ENCODE measurements around the gene CDC5L. TPM values are rescaled to one million over a fixed set of nuclear protein-coding genes. Genes with fewer than 3 reads are reported as not detected.

CDC5L gene
- total RNA-seq, 2 donors from 2014 or later = 16.4 to 16.5 TPM

DNA sequence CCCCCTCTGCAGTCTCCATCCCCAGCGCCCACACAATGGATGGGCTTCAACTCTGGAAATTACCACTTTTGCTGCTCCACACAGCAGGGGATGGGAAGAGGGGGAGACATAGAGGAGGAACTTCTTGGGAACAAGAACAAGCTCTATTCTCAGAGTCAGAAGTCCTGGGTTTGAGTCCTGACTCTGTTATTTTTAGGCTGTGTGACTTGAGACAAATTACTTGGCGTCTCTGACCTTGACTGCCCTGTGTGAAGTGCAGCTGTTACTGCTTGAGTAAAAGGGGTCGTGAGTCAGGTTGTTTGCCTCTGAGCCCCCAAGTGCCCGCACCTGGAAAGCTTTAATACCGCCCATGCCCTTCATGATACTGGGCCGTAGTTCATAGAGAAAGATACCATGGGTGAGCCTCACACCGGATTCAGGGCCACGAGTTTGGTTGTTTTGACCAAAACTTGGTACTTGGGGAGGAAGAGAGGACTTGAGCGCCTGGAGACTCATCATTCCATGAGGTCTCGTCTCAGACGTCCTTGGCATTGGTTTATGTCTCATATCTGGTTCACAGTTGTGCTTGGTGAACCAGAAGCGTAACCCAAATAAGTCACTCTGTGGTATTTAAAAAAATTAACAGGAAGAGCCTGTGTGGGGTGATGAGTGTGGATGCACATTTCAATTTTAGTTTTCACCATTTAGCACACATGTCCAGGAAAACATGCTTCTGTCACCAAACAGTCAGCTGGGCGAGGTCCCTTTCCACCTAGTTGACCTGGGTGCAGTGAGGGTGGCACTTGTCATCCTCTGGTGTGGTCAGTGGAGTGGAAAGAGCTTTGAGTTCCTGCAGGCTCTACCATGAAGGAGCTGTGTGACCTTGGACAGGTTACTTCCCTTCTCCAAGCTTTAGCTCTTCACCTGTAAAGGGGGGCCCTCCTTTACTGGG lies 75.6 kb downstream of the CDC5L start:
- H3K27me3 ChIP-seq = no peaks in the 10 kb centered on the region
- no peaks in the 10 kb centered on the region for H3K9me3 ChIP-seq
- TF ChIP-seq, protein P1, sequence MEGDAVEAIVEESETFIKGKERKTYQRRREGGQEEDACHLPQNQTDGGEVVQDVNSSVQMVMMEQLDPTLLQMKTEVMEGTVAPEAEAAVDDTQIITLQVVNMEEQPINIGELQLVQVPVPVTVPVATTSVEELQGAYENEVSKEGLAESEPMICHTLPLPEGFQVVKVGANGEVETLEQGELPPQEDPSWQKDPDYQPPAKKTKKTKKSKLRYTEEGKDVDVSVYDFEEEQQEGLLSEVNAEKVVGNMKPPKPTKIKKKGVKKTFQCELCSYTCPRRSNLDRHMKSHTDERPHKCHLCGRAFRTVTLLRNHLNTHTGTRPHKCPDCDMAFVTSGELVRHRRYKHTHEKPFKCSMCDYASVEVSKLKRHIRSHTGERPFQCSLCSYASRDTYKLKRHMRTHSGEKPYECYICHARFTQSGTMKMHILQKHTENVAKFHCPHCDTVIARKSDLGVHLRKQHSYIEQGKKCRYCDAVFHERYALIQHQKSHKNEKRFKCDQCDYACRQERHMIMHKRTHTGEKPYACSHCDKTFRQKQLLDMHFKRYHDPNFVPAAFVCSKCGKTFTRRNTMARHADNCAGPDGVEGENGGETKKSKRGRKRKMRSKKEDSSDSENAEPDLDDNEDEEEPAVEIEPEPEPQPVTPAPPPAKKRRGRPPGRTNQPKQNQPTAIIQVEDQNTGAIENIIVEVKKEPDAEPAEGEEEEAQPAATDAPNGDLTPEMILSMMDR (IDR thresholded peaks at IDR 0.05) = no peak
- no peak for DNase-seq (ENCODE audit: low spot score)
- no peaks in the 10 kb centered on the region for H3K36me3 ChIP-seq
- no peak overlapping the region for H3K4me3 ChIP-seq
- no peaks in the 10 kb centered on the region for H3K4me1 ChIP-seq
- H3K27ac ChIP-seq = no peak overlapping the region

GRCh38 chr6:44463728-44464450 lies 76.4 kb downstream of the CDC5L start:
- Histone ChIP-seq H3K27ac (no peak overlapping the region), H3K4me1 (no peaks in the 10 kb centered on the region), H3K27me3 (no peaks in the 10 kb centered on the region), H3K4me3 (no peak overlapping the region), H3K9me3 (no peaks in the 10 kb centered on the region), H3K36me3 (no peaks in the 10 kb centered on the region)
- DNase-seq (ENCODE audit: low spot score) = no peak
- TF ChIP-seq, protein P1 (IDR thresholded peaks at IDR 0.05) = no peak

DNA sequence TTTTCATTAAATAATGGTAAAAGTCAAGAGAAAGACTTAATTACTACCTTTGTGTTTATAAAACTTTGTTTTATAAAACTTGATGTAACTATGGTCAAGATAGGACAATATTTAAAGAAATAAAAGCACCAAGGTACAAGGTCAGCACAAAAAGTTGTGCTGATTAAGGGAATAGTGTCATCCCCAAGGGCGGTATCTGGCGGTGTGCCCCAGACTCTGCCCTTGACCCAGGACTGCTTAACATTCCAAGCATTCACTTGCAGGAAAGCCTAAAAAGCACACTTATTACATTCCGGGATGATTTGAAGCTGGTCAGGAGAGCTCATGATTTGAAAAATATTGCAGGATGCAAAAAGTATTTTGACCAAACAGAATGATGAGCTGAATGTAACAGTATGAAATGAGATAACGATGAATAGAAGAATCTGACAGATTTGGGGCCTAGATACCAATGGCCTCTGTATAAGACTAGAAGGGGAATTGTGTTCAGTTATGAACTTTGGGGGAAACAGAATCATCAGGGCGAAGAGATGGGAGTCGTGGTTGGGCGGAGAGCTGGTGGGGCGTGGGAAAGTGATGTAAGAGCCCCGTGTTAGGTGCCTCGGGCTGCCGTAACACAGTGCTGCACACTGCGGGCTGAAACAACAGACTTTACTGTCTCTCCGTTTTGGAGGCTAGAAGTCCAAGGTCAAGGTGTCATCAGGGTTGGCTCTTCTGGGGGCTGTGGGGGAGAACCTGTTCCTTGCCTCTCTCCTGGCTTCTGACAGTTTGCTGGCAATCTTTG lies 77.2 kb downstream of the CDC5L start:
- H3K36me3 ChIP-seq = no peaks in the 10 kb centered on the region
- DNase-seq (ENCODE audit: low spot score) = no peak
- H3K27ac ChIP-seq = no peak overlapping the region
- H3K9me3 ChIP-seq = no peaks in the 10 kb centered on the region
- H3K4me1 ChIP-seq = no peaks in the 10 kb centered on the region
- no peaks in the 10 kb centered on the region for H3K27me3 ChIP-seq
- no peak overlapping the region for H3K4me3 ChIP-seq
- TF ChIP-seq, protein P1 (IDR thresholded peaks at IDR 0.05) = no peak

GRCh38 chr6:44466955-44467354 lies 79.4 kb downstream of the CDC5L start:
- Histone ChIP-seq H3K9me3 (no peaks in the 10 kb centered on the region), H3K4me1 (peaks cover 0 to 8% of the 10 kb centered on the region in 2 donors), H3K27me3 (no peaks in the 10 kb centered on the region), H3K4me3 (no peak overlapping the region), H3K36me3 (no peaks in the 10 kb centered on the region), H3K27ac (no peak overlapping the region)
- TF ChIP-seq, protein P1 (IDR thresholded peaks at IDR 0.05) = no peak
- DNase-seq (ENCODE audit: low spot score) = no peak

- TF ChIP-seq, protein P1 (IDR thresholded peaks at IDR 0.05) = no peak
These were observed 81.3 kb downstream of the CDC5L start for GRCh38 chr6:44468835-44469234.

More at GRCh38 chr6:44468835-44469234, 81.3 kb downstream of the CDC5L start:
- Histone ChIP-seq H3K27ac (no peak overlapping the region), H3K27me3 (no peaks in the 10 kb centered on the region), H3K9me3 (no peaks in the 10 kb centered on the region), H3K4me3 (no peak overlapping the region), H3K4me1 (peaks cover 0 to 13% of the 10 kb centered on the region in 2 donors), H3K36me3 (no peaks in the 10 kb centered on the region)
- DNase-seq (ENCODE audit: low spot score) = no peak

Measured in right atrium auricular region (tissue), 2 donors.